Tibial nerve (tissue), 4 donors: ENCODE data around the gene UGGT1. TPM values are rescaled to one million over a fixed set of nuclear protein-coding genes. Genes with fewer than 3 reads are reported as not detected.

Experiments used
- DNase-seq, 2 donors: peaks; one replicate each; pipeline ENCODE4 v3.0.0-alpha.2; 2019; ENCODE audit warnings: low spot score in 2 of 2
- H3K27ac ChIP-seq, 4 donors: fragments of 200-600 bp; sonication (generic) in 3 of 4; one replicate each; pipeline ENCODE4 v1.5.1; 2017 to 2019; ENCODE audit warnings: mild to moderate bottlenecking in 1 of 4
- H3K27me3 ChIP-seq, 2 donors: fragments of 200-600 bp; sonication (generic) in 1 of 2; one replicate each; pipeline versions ENCODE4 v1.5.1 to v1.6.0; 2017 to 2019
- H3K36me3 ChIP-seq, 3 donors: fragments of 200-600 bp; sonication (generic); one replicate each; pipeline ENCODE4 v1.5.1; 2018 to 2019
- H3K4me1 ChIP-seq, 4 donors: fragments of 200-600 bp; sonication (generic) in 3 of 4; one replicate each; pipeline ENCODE4 v1.5.1; 2017 to 2019
- H3K4me3 ChIP-seq, 4 donors: fragments of 200-600 bp; sonication (generic) in 3 of 4; one replicate each; pipeline ENCODE4 v1.5.1; 2017 to 2019; ENCODE audit warnings: mild to moderate bottlenecking in 1 of 4, moderate library complexity in 1 of 4
- H3K9me3 ChIP-seq, 4 donors: fragments of 200-600 bp; sonication (generic) in 3 of 4; one replicate each; pipeline ENCODE4 v1.5.1; 2017 to 2019
- CTCF ChIP-seq, 5 experiments: fragments of 200-600 bp in 3 of 5; fragments of 450-650 bp in 2 of 5; sonication (generic) in 3 of 5; IDR thresholded peaks; one replicate each; pipeline ENCODE4 v1.5.1; 2016 to 2019; ENCODE audit warnings: antibody characterized with exemption in 5 of 5, mild to moderate bottlenecking in 3 of 5, moderate library complexity in 2 of 5
- EP300 ChIP-seq, 2 donors: sonication (generic); formaldehyde crosslinking; IDR thresholded peaks; one replicate each; pipeline ENCODE4 v1.6.1; 2017; ENCODE audit warnings: antibody characterized with exemption in 2 of 2, mild to moderate bottlenecking in 1 of 2
- POLR2A ChIP-seq, 2 donors: fragments of 450-650 bp; IDR thresholded peaks; one replicate each; pipeline ENCODE4 v1.6.1; 2017; ENCODE audit warnings: antibody characterized with exemption in 2 of 2, mild to moderate bottlenecking in 2 of 2, moderate library complexity in 2 of 2
- WGBS, 2 donors: methylation state at CpG; one replicate each; pipeline ENCODE4 v1.1.5; 2018; 5-methylcytosine and 5-hydroxymethylcytosine counted together
- total RNA-seq, 4 donors: library from RNA; depleted of rRNA; stranded (reverse); fragments of >200 nt; gene quantifications; one replicate each; pipeline ENCODE4 v1.1.0, GENCODE V29; 2016

Gene UGGT1
- total RNA-seq, 4 donors from 2014 or later = 57.1 to 92.7 (median 66.2) TPM

- no peak overlapping the region for H3K27ac ChIP-seq
- WGBS, 2 donors = 48 to 52% methylated on average over 1 of the region's 1 CpG
- peaks cover under 1 to 52% (median 9%) of the 10 kb centered on the region in 3 donors for H3K36me3 ChIP-seq
- no peak overlapping the region for H3K4me3 ChIP-seq
- no peaks in the 10 kb centered on the region for H3K9me3 ChIP-seq
- no peaks in the 10 kb centered on the region for H3K27me3 ChIP-seq
- TF ChIP-seq EP300 (IDR thresholded peaks at IDR 0.05) (no peak), CTCF (IDR thresholded peaks at IDR 0.05) (no peak), POLR2A (IDR thresholded peaks at IDR 0.05) (no peak)
- DNase-seq = no peak
- H3K4me1 ChIP-seq = no peaks in the 10 kb centered on the region
Observed at GRCh38 chr2:128103407-128103806, 12.4 kb downstream of the UGGT1 start.

- Histone ChIP-seq H3K4me1 (no peaks in the 10 kb centered on the region), H3K27me3 (no peaks in the 10 kb centered on the region), H3K36me3 (peaks cover 0 to 50% (median 0%) of the 10 kb centered on the region in 3 donors), H3K9me3 (no peaks in the 10 kb centered on the region), H3K4me3 (no peak overlapping the region), H3K27ac (no peak overlapping the region)
- WGBS, 2 donors = 96 to 97% methylated on average over 4 of the region's 4 CpGs
- no peak for DNase-seq
- TF ChIP-seq CTCF (IDR thresholded peaks at IDR 0.05) (no peak), EP300 (IDR thresholded peaks at IDR 0.05) (no peak), POLR2A (IDR thresholded peaks at IDR 0.05) (no peak)
Observed at GRCh38 chr2:128105072-128105471, 14.1 kb downstream of the UGGT1 start.

- DNase-seq = no peak
- no peaks in the 10 kb centered on the region for H3K9me3 ChIP-seq
- TF ChIP-seq EP300 (IDR thresholded peaks at IDR 0.05) (no peak), CTCF (IDR thresholded peaks at IDR 0.05) (no peak), POLR2A (IDR thresholded peaks at IDR 0.05) (no peak)
- H3K36me3 ChIP-seq = peaks cover 0 to 54% (median 0%) of the 10 kb centered on the region in 3 donors
- H3K27me3 ChIP-seq = no peaks in the 10 kb centered on the region
- WGBS, 2 donors = 72 to 88% methylated on average over 1 of the region's 1 CpG
- H3K4me1 ChIP-seq = no peaks in the 10 kb centered on the region
- no peak overlapping the region for H3K4me3 ChIP-seq
- H3K27ac ChIP-seq = no peak overlapping the region
Observed at GRCh38 chr2:128108166-128108565, 17.2 kb downstream of the UGGT1 start.

GRCh38 chr2:128109243-128109642, 18.2 kb downstream of the UGGT1 start:
- Histone ChIP-seq H3K4me3 (no peak overlapping the region), H3K27me3 (no peaks in the 10 kb centered on the region), H3K9me3 (no peaks in the 10 kb centered on the region), H3K4me1 (no peaks in the 10 kb centered on the region), H3K27ac (no peak overlapping the region), H3K36me3 (peaks cover 0 to 61% (median under 1%) of the 10 kb centered on the region in 3 donors)
- 94 to 95% methylated on average over 4 of the region's 4 CpGs for whole genome bisulfite sequencing, 2 donors
- DNase-seq = no peak
- TF ChIP-seq EP300 (IDR thresholded peaks at IDR 0.05) = no peak
- TF ChIP-seq CTCF (IDR thresholded peaks at IDR 0.05) = no peak
- no peak for TF ChIP-seq POLR2A (IDR thresholded peaks at IDR 0.05)

GRCh38 chr2:128115921-128116623, 25.1 kb downstream of the UGGT1 start:
- 83 to 85% methylated on average over 8 of the region's 8 CpGs for WGBS, 2 donors
- Histone ChIP-seq H3K4me3 (no peak overlapping the region), H3K36me3 (peaks cover 4 to 87% (median 21%) of the 10 kb centered on the region in 3 donors), H3K27me3 (no peaks in the 10 kb centered on the region), H3K4me1 (no peaks in the 10 kb centered on the region), H3K27ac (no peak overlapping the region), H3K9me3 (no peaks in the 10 kb centered on the region)
- TF ChIP-seq EP300 (IDR thresholded peaks at IDR 0.05) (no peak), POLR2A (IDR thresholded peaks at IDR 0.05) (no peak), CTCF (IDR thresholded peaks at IDR 0.05) (no peak)
- DNase-seq = no peak
